ENCODE data around the gene GSKIP.

The GSKIP gene

DNA sequence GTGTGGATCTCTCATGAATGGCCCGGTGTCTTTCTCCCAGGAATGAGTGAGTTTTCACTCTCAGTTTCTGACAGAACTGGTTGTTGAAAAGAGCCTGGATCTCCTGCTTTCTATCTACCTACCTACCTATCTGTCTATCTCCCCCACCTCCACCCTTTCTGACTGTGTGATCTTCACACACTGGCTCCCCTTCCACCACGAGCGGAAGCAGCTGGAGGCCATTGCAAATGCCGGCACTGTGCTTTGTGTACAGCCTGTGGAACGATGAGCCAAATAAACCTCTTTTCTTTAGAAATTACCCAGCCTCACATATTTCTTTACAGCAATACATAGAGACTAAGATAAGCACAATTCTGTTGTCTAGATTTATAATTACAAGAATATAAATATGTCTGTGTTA lies 7.2 kb downstream of the GSKIP start:
- H3K4me3 ChIP-seq: no peak overlapping the region
- no peak overlapping the region for H3K27ac ChIP-seq

DNA sequence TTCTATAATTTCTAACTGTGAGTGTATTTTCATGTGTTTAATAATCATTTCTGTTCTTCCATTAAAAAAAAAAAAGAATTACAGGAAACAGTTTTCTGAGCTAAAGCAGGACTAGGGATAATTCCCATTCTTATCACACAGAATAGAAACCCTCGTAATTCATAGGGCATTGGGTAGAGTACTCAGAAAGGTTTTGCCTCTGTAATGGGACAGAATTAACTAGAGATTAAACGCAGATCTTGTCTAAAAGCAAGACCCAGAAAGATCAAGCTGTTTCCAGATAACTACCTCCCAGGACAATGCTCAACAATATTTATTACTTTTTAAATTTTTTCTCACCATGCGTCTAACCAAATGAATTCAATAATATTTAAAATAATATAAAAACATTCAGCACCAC lies 10.2 kb downstream of the GSKIP start:
- no peak overlapping the region for H3K27ac ChIP-seq
- no peak overlapping the region for H3K4me3 ChIP-seq

DNA sequence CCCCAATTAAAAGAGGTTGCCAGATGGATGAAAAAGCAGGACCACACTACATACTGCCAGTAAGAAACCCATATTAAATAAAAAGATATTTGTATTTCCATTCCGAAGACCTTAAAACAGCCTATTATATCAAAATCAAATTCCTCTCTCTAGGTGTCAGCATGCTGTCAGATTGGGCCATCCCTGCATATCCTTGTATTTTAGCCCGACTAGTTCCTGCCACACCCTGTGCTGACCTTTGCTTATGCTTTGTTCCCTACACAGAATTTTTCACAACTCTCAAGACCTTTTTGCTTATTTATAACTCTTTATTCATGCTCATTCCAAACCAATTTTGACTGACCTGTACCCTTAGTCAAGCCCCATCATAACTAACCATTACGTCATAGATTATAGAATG lies 12.8 kb downstream of the GSKIP start:
- Histone ChIP-seq H3K27ac (no peak overlapping the region), H3K4me3 (no peak overlapping the region)

DNA sequence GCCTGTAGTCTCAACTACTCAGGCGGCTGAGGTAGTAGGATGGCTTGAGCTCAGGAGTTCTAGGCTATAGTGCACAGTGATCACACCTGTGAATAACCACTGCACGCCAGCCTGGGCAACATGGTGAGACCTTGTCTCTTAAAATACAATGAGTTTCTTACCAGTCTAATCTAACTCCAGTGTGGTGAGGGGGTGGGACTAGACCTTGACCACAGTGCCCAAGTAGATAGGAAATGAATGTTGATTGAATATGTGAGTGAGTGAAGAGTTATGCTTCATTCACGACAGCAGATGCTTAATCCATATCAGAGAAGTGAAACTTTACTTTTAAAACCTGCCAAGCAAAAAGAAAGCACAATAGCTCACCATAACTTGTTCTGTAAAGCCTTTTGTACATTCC lies 17.4 kb downstream of the GSKIP start:
- Histone ChIP-seq H3K4me3 (no peak overlapping the region), H3K27ac (no peak overlapping the region)

DNA sequence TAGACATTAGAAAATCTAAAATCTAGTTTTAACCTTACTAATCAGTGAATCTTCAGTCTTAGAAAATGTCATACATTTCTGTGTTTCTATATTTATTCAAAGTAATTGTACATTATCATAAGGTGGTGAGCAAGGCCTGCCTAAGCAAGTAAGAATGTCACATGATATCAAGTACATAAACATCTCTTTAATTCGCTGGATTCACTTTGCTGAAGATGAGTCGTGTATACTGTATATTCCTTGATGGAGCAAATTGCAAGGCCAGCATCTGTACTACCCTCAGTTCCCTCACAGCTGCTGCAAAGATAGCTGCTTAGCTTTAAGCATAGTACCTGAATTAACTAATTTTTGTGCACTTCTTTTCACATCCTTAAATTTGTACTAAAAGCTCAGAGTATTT lies 20.1 kb downstream of the GSKIP start:
- Histone ChIP-seq H3K4me3 (no peak overlapping the region), H3K27ac (no peak overlapping the region)

DNA sequence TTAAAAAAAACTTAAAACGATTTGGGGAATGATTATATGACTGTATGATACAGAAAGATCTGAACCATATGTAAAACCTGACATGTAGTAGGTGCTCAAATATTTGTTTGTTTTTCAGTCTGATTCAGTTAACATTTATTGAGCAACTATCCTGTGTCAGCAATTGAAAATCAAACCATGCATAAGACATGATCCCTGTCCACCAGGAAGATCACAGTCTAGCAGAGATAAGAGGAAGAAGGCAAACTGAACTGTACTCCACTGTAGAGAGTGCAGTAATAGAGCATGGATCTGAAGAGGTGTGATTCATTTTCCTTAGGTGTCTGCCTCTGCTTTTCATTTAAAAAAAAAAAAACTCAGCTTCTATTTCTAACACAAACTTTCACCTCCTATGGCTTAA lies 20.7 kb downstream of the GSKIP start:
- Histone ChIP-seq H3K27ac (no peak overlapping the region), H3K4me3 (no peak overlapping the region)

DNA sequence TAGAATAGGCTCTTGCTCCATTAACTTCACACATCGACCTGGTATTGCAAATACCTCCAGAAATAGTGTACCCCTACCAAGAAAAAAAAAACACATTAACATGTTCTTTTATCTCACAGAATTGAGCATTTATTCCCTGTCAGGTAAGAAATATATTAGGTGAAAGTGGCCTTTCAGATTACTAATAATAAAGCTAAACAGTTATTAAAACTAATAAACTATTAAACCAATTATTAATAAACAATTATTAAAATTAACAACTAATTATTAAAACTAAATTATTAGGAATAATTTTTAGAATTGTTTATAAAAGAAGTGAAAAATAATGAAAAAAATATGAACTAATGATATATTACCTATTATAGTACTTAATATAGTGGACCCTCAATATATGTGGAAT lies 21.4 kb downstream of the GSKIP start:
- Histone ChIP-seq H3K27ac (no peak overlapping the region), H3K4me3 (no peak overlapping the region)

DNA sequence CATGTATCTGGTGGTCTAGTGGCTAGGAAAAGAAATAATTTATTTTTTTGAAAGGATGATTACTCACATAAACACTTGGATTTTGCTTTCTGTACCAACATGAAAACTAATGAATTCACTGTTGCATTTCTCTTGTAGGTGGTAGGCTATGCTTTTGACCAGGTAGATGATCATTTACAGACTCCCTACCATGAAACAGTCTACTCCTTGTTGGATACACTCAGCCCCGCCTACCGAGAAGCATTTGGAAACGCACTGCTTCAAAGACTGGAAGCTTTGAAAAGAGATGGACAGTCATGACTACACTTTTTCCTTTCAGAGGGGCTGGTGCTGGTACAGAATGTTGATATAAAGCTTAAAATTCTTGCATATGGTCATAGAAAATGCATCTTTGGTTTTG lies 22.1 kb downstream of the GSKIP start:
- H3K27ac ChIP-seq: no peak overlapping the region

DNA sequence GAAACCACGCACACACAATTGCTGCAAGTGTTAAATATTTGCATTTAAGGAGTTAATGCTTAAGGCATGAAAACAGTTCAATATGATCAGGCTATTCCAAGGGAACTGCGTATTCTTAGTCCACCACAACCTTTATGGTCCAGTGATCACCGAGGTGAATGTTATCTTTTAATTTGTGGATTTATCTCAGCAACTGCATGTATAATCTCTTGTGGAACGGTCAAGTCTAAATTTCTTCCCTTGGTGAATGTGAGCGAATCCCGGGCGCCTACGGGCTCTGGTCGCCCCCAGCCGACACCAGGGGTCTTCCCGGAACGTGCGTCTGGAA lies 27.6 kb downstream of the GSKIP start:
- H3K27ac ChIP-seq: peak overlapping the region in 14 of 21 experiments; percentile 14 to 84 (median 70)
- H3K4me3 ChIP-seq: peak overlapping the region; percentile 35 to 83 (median 69)

More for the DNA sequence above, 22.1 kb downstream of the GSKIP start:
- H3K4me3 ChIP-seq: no peak overlapping the region

DNA sequence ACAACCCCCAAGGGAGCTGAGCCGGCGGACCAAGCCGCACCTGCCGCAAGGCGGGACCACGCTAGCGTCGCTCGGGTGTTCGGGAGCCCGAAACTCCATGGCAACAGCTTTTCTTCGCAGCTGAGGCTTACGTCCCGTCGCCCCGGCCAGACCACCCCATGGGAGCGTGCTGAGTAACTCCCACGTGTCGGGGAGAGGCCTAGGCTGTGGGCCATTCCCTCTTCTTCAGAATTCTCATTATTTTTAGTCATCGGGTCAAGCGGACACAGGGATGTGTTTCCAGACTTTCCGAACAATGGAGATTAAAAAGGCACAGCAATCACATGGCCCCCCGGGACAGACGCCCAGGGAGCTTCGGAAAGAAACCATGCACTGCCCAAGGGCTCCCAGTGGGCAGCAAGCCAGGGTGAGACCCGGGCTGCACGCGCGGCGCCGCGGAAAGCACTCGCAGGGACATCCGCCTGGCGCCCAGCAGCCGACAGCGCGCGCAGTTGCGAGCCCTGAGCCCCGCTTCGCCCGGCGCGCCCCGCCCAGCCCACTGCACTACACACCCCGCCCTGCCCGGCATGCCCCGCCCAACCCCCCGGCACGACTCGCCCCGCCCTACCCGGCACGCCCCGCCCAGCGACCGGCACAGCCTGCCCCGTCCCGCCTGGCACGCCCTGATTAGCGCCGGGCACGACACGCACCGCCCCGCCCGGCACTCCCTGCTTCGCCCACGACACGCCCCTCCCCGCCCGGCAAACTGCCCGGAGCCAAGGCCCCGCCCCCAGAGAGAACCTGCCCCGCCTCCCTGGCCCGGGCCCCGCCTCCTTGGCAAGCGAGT lies 28.2 kb downstream of the GSKIP start:
- Histone ChIP-seq H3K27ac (peak overlapping the region in 19 of 21 experiments; percentile 15 to 91 (median 63)), H3K4me3 (peak overlapping the region; percentile 35 to 83 (median 69))

DNA sequence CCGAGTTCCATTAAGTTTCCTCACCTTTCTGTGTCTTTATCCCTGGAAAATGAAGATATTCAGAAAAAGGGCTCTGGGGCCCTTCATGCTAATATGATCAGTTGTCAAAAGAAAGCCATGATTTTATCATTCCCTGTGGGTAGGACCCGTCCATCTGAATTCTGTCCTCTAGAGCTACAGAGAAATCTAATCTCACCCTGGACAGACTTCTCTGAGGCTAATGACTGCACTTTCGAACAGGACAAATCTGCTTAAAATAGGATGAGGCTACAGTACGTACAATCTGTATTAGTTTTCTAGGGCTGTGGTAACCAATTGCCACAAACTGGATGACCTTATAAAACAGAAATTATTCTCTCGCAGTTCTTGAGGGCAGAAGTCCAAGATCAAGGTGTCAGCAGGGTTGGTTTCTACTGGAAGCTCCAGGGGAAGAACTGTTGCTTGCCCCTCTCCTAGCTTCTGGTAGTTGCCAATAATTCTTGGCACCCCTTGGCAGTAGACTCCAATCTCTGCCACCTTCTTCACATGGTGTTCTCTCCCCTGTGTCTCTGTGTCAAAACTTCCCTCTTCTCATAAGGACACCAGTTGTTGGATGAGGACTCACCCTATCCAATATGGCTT lies 29.9 kb downstream of the GSKIP start:
- H3K4me3 ChIP-seq: no peak overlapping the region
- no peak overlapping the region for H3K27ac ChIP-seq

DNA sequence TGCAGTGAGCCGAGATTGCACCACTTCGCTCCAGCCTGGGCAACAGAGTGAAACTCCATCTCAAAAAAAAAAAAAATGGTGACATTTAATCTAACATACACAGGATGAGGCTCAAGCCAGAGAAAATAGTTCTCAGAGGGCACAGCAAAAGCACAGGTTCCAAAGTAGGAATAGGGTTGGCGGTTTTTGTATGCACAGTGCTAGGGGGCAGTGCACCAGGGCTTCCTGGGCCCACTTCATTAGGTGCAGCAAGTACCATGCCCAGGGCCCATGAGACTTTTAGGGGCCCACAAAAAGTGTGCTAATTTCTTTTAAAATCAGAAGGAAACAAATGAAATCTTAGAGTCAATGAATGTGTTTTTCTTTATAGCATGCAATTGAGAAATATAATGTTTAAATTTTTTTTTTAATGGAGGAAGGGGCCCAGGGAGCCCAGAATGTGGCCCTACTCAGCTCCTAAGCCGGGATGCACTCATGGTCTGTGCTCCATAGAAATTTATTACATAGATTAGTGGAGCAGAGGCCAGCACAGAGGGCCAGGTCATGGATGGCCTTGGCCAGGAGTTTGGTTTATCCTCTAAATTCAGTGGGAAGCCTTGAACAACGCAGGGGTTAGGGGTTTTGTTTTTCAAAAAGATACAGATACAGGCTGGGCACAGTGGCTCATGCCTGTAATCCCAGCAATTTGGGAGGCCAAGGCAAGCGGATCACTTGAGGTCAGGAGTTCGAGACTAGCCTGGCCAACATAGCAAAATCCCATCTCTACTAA lies 30.9 kb downstream of the GSKIP start:
- Histone ChIP-seq H3K27ac (no peak overlapping the region), H3K4me3 (no peak overlapping the region)

DNA sequence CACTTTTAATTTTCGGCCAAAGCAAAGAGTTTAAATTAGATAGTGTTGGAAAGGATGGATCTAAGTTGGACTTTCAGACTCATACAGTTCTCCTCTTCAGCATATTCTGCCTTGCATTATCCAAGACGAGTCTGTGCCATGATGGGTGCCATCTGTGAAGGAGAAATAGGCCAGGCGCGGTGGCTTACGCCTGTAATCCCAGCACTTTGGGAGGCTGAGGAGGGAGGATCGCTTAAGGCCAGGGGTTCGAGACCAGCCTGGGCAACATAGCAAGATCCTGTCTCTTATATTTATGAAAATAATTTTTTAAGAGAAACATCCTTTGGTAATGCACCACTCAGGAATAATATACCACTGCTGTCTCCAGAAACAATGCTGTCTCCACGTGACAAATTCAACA lies 35.1 kb downstream of the GSKIP start:
- no peak overlapping the region for H3K27ac ChIP-seq
- no peak overlapping the region for H3K4me3 ChIP-seq

DNA sequence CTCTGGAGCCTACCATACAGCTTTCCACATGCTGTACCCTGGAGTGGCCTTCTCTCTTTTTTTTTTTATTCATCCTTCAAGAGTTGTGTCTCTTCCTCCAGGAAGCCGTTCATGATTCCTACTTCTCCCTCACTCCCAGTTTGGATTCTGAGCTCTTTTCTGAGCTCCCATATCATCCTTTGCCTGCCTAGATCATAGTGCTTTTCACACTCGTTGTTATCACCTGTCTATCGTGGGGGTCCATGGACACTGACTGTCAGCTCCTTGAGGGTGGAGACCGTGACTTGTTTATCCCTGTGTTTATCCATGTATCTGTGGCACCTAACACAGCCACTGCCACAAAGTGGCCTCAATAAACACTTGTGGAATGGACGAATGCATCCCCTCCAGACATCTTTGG lies 35.6 kb downstream of the GSKIP start:
- H3K27ac ChIP-seq: no peak overlapping the region
- no peak overlapping the region for H3K4me3 ChIP-seq

DNA sequence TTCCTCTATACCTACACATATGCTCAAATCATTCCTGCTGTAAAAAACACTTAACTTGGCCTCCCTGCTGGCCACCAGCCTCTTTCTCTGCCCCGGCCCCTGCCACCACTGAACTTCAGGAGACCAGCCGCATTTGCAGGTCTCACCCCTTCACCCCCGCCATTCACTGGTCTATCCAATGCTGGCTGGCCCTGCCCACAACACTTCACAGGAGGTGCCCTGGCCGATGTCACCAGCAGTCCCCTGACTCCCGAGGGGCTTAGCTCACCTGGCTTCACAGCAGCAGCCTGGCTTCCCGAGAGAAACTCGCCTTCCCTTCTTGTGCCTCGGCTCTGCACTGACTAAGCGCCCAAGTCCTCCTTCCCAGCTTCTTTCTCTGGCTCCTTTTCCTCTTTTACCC lies 36.1 kb downstream of the GSKIP start:
- Histone ChIP-seq H3K27ac (no peak overlapping the region), H3K4me3 (no peak overlapping the region)

DNA sequence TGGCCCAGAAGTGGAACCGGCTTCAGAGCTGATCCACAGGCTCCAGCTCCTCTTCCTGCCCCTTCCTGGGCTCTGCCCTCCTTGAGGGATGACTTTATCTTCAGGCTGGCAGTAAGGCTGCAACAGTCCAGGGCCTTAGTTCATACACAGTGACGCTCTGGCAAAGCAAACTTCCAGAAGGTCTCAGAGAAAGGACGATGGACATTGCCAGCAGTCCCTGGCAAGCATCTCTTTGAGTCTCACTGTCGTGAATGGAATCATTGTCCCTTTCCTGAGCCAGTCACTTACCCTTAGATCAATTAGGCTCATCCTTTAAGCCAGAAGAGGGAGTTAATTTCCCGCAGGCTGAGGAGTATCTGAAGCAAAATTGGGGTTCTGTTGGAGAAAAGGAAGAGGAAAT lies 37.2 kb downstream of the GSKIP start:
- Histone ChIP-seq H3K27ac (no peak overlapping the region), H3K4me3 (no peak overlapping the region)

DNA sequence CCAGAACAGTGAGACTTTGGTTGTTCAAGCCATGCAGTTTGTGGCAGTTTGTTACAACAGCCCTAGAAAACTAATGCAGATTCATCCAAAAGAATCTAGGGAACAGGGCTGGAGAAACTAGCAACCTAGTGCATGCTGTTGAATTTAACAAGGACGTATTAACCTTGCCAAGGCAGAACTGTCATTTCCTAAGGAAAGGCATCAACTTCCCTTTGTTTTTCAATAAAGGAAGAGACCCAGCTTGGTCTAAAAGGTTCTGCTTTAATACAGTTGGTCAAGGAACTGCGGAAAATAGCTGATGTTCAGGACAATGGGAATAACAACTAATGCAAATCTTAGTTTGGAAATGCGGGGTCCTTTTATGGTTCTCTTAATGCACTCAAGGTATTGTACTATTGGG lies 40.1 kb downstream of the GSKIP start:
- H3K4me3 ChIP-seq: no peak overlapping the region
- peak overlapping the region in 4 of 21 experiments; percentile 8 to 44 (median 24) for H3K27ac ChIP-seq

DNA sequence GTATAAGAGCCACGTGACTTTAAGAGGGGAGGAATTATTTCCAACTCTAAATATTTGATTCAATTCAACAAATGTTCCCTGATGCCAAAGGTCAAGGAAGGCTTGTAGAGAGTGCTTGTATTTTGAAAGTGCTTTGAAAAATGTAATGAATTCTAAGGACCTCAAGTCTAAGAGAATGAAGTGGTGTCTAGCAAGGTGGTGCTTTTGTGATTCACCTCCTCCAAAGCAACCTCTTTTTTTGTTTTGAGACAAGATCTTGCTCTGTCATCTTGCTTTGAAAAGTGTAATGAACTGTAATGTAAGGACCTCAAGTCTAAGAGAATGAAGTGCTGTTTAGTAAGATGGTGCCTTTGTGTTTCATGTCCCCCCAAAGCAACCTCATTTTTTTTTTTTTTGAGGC lies 42.4 kb downstream of the GSKIP start:
- H3K27ac ChIP-seq: no peak overlapping the region
- H3K4me3 ChIP-seq: no peak overlapping the region

DNA sequence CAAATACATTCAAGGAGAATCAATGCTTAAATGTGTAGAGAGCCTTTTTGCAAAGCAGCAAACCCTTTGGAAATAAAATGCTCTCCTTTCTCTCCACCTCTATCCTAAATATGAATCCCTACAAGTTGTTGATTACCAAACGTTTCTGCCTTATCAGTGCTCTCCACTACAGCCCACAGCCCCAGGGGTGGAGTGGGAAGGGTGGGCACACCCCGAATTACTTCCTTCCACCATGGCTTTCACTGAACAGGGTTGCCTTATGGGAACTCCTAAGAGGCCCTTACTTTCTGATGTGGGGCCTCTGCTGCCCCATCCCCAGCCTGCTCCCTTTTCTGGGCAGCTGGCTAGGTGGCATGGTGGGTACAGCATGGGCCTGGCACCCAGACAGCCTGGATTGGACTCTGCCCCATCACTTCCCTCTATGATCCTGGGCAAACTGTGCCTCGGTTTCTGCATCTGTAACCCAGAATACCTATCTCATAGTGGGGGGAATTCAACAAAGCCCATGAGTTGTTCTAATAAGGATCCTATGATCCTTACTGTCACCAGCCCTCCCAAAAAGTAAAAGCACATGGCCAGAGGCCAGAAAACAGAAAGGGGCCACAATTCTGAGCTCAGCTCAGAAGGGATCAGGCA lies 44.7 kb downstream of the GSKIP start:
- no peak overlapping the region for H3K4me3 ChIP-seq
- H3K27ac ChIP-seq: no peak overlapping the region

DNA sequence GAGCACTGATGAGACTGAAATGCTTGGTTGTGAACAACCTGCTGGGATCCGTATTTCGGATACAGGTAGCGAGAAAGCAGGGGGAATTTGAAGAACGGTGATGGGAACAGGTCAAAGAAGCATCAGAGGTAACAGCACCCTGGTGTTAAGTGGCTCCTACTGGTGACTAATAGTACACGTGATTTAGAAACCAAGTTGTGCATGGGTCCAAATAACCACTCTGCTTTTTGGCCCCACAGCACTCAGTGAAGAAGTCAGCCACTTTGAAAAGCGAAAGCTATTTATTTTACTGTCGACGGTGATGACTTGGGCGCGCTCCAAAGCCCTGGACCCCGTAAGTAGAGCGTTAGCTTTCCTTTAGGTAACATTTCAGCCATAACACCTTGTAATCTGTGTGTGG lies 45.3 kb downstream of the GSKIP start:
- Histone ChIP-seq H3K27ac (no peak overlapping the region), H3K4me3 (no peak overlapping the region)

DNA sequence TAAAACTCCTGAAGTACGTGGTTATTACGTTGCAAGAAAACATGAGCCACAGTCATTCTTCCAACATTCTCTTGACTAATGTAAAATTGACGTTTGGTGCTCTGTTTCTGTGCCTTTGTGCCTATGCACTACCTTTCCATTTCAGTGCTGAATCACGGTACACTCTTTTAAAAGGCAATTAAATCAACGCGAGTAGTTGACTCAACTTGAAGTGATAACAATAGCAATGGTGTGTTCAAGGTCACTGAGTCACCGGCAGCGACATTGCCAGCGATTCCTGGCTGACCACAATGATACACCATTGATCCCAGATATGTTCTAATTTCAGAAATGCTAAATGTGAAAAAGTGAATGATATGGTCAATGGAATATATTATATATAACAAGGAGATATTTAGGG lies 46.4 kb downstream of the GSKIP start:
- no peak overlapping the region for H3K4me3 ChIP-seq
- H3K27ac ChIP-seq: no peak overlapping the region
